H1 (cell line): ENCODE results near the gene FARP2. TPM values are rescaled to one million over a fixed set of nuclear protein-coding genes. Genes with fewer than 3 reads are reported as not detected.

ENCODE experiments used
- CTCF ChIA-PET: fragments of 300-600 bp; sonication (Branson Sonifier 250); formaldehyde crosslinking; loops from one replicate; lab custom pipeline; 2021; ENCODE audit not compliant: partially characterized antibody; lab: Charles Lee
- POLR2A ChIA-PET: fragments of 300-600 bp; sonication (Branson Sonifier 250); formaldehyde crosslinking; loops from one replicate; lab custom pipeline; 2021; ENCODE audit warnings: inconsistent platforms; ENCODE audit not compliant: partially characterized antibody; lab: Charles Lee
- DNase-seq, 2 experiments: peaks; one replicate each; pipeline versions ENCODE4 v3.0.0 to v3.0.0-alpha.2; 2010 to 2022; ENCODE audit warnings: low spot score in 2 of 2, low read depth in 1 of 2, mixed read lengths in 1 of 2
- FAIRE-seq: peaks from 2 replicates; lab custom pipeline; 2011; peaks lifted over from hg19 to GRCh38; lab: Jason Lieb, UNC
- H2AFZ ChIP-seq: 2 replicates; pipeline ENCODE4 v1.8.1; 2012; ENCODE audit warnings: low read length, inconsistent platforms
- H2AK5ac ChIP-seq: 2 replicates; pipeline ENCODE4 v1.6.1; 2013; ENCODE audit warnings: low read depth, low read length
- H2BK120ac ChIP-seq: replicated peaks from 2 replicates; pipeline ENCODE3; 2013; ENCODE audit warnings: low read depth, low read length, inconsistent platforms
- H2BK12ac ChIP-seq: 2 replicates; pipeline ENCODE4 v1.6.1; 2013; ENCODE audit warnings: low read depth, low read length
- H2BK15ac ChIP-seq: 2 replicates; pipeline ENCODE4 v1.6.1; 2013; ENCODE audit warnings: low read length
- H2BK20ac ChIP-seq: 2 replicates; pipeline ENCODE4 v1.6.1; 2013; ENCODE audit warnings: low read length
- H2BK5ac ChIP-seq: 2 replicates; pipeline ENCODE4 v1.6.1; 2013; ENCODE audit warnings: low read depth, low read length
- H3K14ac ChIP-seq: 2 replicates; pipeline ENCODE4 v1.6.1; 2013; ENCODE audit warnings: inconsistent platforms; ENCODE audit not compliant: insufficient read length
- H3K18ac ChIP-seq: 2 replicates; pipeline ENCODE4 v1.6.1; 2013; ENCODE audit warnings: low read length; ENCODE audit errors: extremely low read depth
- H3K23ac ChIP-seq: 2 replicates; pipeline ENCODE4 v1.6.1; 2013; ENCODE audit warnings: inconsistent platforms; ENCODE audit not compliant: insufficient read length
- H3K23me2 ChIP-seq: 2 replicates; pipeline ENCODE4 v1.6.1; 2013; ENCODE audit warnings: low read depth, low read length
- H3K27ac ChIP-seq: 2 replicates; pipeline ENCODE4 v1.6.1; 2011; ENCODE audit warnings: low read depth, low read length, inconsistent platforms
- H3K27me3 ChIP-seq, 4 experiments: replicated peaks in 1 of 4; 1 replicate in 1 of 4; 2 replicates in 3 of 4; pipeline versions ENCODE4 v1.6.1 to v1.8.1; 2011 to 2013; ENCODE audit warnings: low read length in 3 of 4, mild to moderate bottlenecking in 3 of 4, inconsistent platforms in 2 of 4, mixed read lengths in 2 of 4, moderate library complexity in 1 of 4; ENCODE audit not compliant: control insufficient read depth in 3 of 4, insufficient read depth in 3 of 4; ENCODE audit errors: extremely low read depth in 1 of 4
- H3K36me3 ChIP-seq, 4 experiments: 2 replicates each; pipeline versions ENCODE4 v1.6.1 to v1.8.1; 2011 to 2013; ENCODE audit warnings: mild to moderate bottlenecking in 4 of 4, low read length in 3 of 4, moderate library complexity in 2 of 4, control low read depth in 1 of 4, inconsistent platforms in 1 of 4; ENCODE audit not compliant: insufficient read depth in 4 of 4, control insufficient read depth in 2 of 4
- H3K4ac ChIP-seq: replicated peaks from 2 replicates; pipeline ENCODE3; 2013; ENCODE audit warnings: low read length, low read depth, mixed read lengths, inconsistent platforms; ENCODE audit not compliant: insufficient read length
- H3K4me1 ChIP-seq, 4 experiments: replicated peaks in 1 of 4; 1 replicate in 1 of 4; 2 replicates in 3 of 4; pipeline versions ENCODE4 v1.6.1 to v1.8.1; 2011 to 2013; ENCODE audit warnings: low read length in 3 of 4, inconsistent platforms in 2 of 4, mixed read lengths in 1 of 4; ENCODE audit not compliant: insufficient read depth in 4 of 4, control insufficient read depth in 3 of 4
- H3K4me2 ChIP-seq, 2 experiments: 2 replicates each; pipeline versions ENCODE4 v1.6.1 to v1.8.1; 2011 to 2013; ENCODE audit warnings: low read depth in 2 of 2, low read length in 2 of 2, control low read depth in 1 of 2, inconsistent platforms in 1 of 2, mild to moderate bottlenecking in 1 of 2; ENCODE audit not compliant: insufficient read depth in 1 of 2
- H3K4me3 ChIP-seq, 4 experiments: fragments of 200-600, 300-600 bp in 1 of 4; sonication (generic), shearing (Covaris generic), sonication (Bioruptor Twin) in 1 of 4; 2 replicates each; pipeline versions ENCODE4 v1.5.1 to v1.8.1; 2011 to 2016; ENCODE audit warnings: low read length in 4 of 4, low read depth in 3 of 4, control low read depth in 2 of 4, inconsistent platforms in 2 of 4, mild to moderate bottlenecking in 2 of 4, mixed read lengths in 1 of 4, moderate library complexity in 1 of 4; ENCODE audit not compliant: insufficient read depth in 2 of 4; ENCODE audit errors: extremely low read depth in 1 of 4
- H3K56ac ChIP-seq: replicated peaks from 2 replicates; pipeline ENCODE3; 2013; ENCODE audit warnings: low read depth, mild to moderate bottlenecking, mixed read lengths, low read length, inconsistent platforms; ENCODE audit not compliant: insufficient read length
- H3K79me1 ChIP-seq: 2 replicates; pipeline ENCODE4 v1.6.1; 2013; ENCODE audit warnings: low read depth, low read length, control low read depth
- H3K79me2 ChIP-seq, 2 experiments: 2 replicates each; pipeline versions ENCODE4 v1.6.1 to v1.8.1; 2012 to 2013; ENCODE audit warnings: low read length in 2 of 2, mild to moderate bottlenecking in 2 of 2, inconsistent platforms in 1 of 2; ENCODE audit not compliant: insufficient read depth in 2 of 2, control insufficient read depth in 1 of 2
- H3K9ac ChIP-seq, 4 experiments: replicated peaks in 1 of 4; 1 replicate in 1 of 4; 2 replicates in 3 of 4; pipeline versions ENCODE4 v1.6.1 to v1.8.1; 2011 to 2013; ENCODE audit warnings: low read depth in 3 of 4, low read length in 3 of 4, control low read depth in 2 of 4, mild to moderate bottlenecking in 2 of 4, moderate library complexity in 2 of 4, inconsistent platforms in 1 of 4; ENCODE audit errors: extremely low read depth in 1 of 4
- H3K9me3 ChIP-seq, 2 experiments: 2 replicates each; pipeline versions ENCODE4 v1.6.1 to v1.8.1; 2012 to 2013; ENCODE audit warnings: mild to moderate bottlenecking in 2 of 2, moderate library complexity in 2 of 2, control low read depth in 1 of 2, inconsistent platforms in 1 of 2, low read depth in 1 of 2, low read length in 1 of 2, mixed read lengths in 1 of 2; ENCODE audit not compliant: insufficient read depth in 2 of 2
- H4K20me1 ChIP-seq, 2 experiments: replicated peaks in 1 of 2; 2 replicates each; pipeline versions ENCODE3 to v1.8.1; 2011 to 2013; ENCODE audit warnings: inconsistent platforms in 2 of 2, low read length in 2 of 2, mild to moderate bottlenecking in 1 of 2; ENCODE audit not compliant: insufficient read depth in 2 of 2, control insufficient read depth in 1 of 2
- H4K5ac ChIP-seq: 2 replicates; pipeline ENCODE4 v1.6.1; 2013; ENCODE audit warnings: low read length, low read depth, mixed read lengths, inconsistent platforms; ENCODE audit not compliant: insufficient read length
- H4K8ac ChIP-seq: 2 replicates; pipeline ENCODE4 v1.8.0; 2013; ENCODE audit warnings: mild to moderate bottlenecking, moderate library complexity, low read length, inconsistent platforms; ENCODE audit not compliant: insufficient read depth; ENCODE audit errors: extremely low read depth
- H4K91ac ChIP-seq: replicated peaks from 2 replicates; pipeline ENCODE3; 2013; ENCODE audit warnings: low read length, mixed read lengths, inconsistent platforms; ENCODE audit not compliant: insufficient read length
- CBX5 ChIP-seq: fragments of 300-800, 300-1000 bp; sonication (generic); IDR thresholded peaks from 2 replicates; pipeline ENCODE4 v1.7.1; 2016; ENCODE audit warnings: antibody characterized with exemption, low read length, low read depth
- POU5F1 ChIP-seq: IDR thresholded peaks from 2 replicates; pipeline ENCODE4 v1.6.1; 2011; ENCODE audit warnings: low read depth, mild to moderate bottlenecking, low read length, moderate library complexity
- RAD21 ChIP-seq, 2 experiments: IDR thresholded peaks in 1 of 2; conservative IDR thresholded peaks in 1 of 2; 2 replicates each; pipeline ENCODE4 v1.6.1; 2011; ENCODE audit warnings: low read depth in 2 of 2, low read length in 2 of 2, improper control_type of control experiment in 1 of 2, inconsistent platforms in 1 of 2, mild to moderate bottlenecking in 1 of 2, moderate library complexity in 1 of 2
- RBBP5 ChIP-seq: IDR thresholded peaks from 2 replicates; pipeline ENCODE4 v1.7.1; 2012; ENCODE audit warnings: low read depth, mild to moderate bottlenecking, inconsistent platforms, low read length, moderate library complexity, borderline replicate concordance
- SP1 ChIP-seq: IDR thresholded peaks from 2 replicates; pipeline ENCODE4 v1.6.1; 2011; ENCODE audit warnings: low read depth, low read length
- SP4 ChIP-seq: IDR thresholded peaks from 2 replicates; pipeline ENCODE4 v1.6.1; 2012; ENCODE audit warnings: low read length, inconsistent platforms
- TAF1 ChIP-seq: IDR thresholded peaks from 2 replicates; pipeline ENCODE4 v1.6.1; 2011; ENCODE audit warnings: mild to moderate bottlenecking, low read depth, low read length
- ZNF274 ChIP-seq: IDR thresholded peaks from 2 replicates; pipeline ENCODE4 v1.7.0; 2012; ENCODE audit warnings: low read length, borderline replicate concordance; ENCODE audit errors: extremely low read depth
- WGBS, 2 experiments: shearing (Covaris generic) in 1 of 2; methylation state at CpG; one replicate each; pipeline versions ENCODE4 v1.1.6 to v1.1.7; 2013 to 2015; ENCODE audit warnings: low lambda C conversion rate in 2 of 2, mixed read lengths in 2 of 2, inconsistent platforms in 1 of 2, low coverage in 1 of 2, missing lambda C conversion rate in 1 of 2; ENCODE audit not compliant: insufficient replicate concordance in 2 of 2, insufficient coverage in 1 of 2, insufficient read length in 1 of 2; ENCODE audit errors: extremely low coverage in 1 of 2, missing lambda C conversion rate in 1 of 2; 5-methylcytosine and 5-hydroxymethylcytosine counted together
- polyA plus RNA-seq, 7 experiments: library from polyadenylated mRNA; depleted of rRNA in 3 of 7; stranded (reverse) in 5 of 7; unstranded in 2 of 7; fragments of >200 nt in 5 of 7; fragments of 200-250 nt in 2 of 7; gene quantifications; 1 replicate in 5 of 7; 2 replicates in 1 of 7; 4 replicates in 1 of 7; pipeline versions ENCODE4 v1.2.1 to v1.2.3, GENCODE V29; 2011 to 2013; ENCODE audit warnings: missing spikeins in 2 of 7, mixed read lengths in 2 of 7
- total RNA-seq: library from RNA; stranded (reverse); fragmentation: NEBNext Ultra II Directional; extraction: Animal tissue kit (Norgen Biotek cat#: 25700); gene quantifications from 2 replicates; pipeline ENCODE4 v1.2.1, GENCODE V29; 2021
- TF ChIP-seq, protein P1 (sequence below): IDR thresholded peaks from 2 replicates; pipeline ENCODE4 v1.6.1; 2012; ENCODE audit warnings: low read length, inconsistent platforms

FARP2 gene
- total and polyA plus RNA-seq, 2 of the 8 experiments (the other 6 are each of a cell fraction or from before 2014, with no cell fraction given): 12.4 to 33.4 TPM

DNA sequence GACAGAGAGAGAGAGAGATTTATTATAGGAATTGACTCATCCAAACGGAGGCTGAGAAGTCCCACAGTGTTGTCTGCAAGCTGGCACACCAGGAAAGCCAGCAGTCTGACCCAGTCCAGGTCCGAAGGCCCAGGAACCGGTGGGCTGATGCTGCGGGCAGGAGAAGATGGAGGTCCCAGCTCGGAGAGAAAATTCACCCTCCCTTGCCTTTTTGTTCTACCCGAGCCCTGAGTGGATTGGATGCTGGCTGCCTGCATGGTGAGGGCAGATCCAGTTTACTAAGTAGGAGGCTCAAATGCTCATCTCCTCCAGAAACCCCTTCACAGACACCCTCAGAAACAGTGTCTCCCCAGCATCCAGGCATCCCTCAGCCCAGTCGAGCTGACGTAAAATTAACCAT lies 174.5 kb downstream of the FARP2 start:
- FAIRE-seq (no peak), DNase-seq (no peak)
- no peaks in the 10 kb centered on the region; a peak in 1 of 7 replicates for H3K4me1 ChIP-seq
- no peak overlapping the region for H3K27ac ChIP-seq
- H4K5ac ChIP-seq: no peak overlapping the region
- H2BK120ac ChIP-seq: no peak overlapping the region
- H2AFZ ChIP-seq: no peak overlapping the region
- H2BK15ac ChIP-seq: no peak overlapping the region
- H3K9ac ChIP-seq: no peak overlapping the region
- H2BK5ac ChIP-seq: no peak overlapping the region
- no peak overlapping the region for H3K18ac ChIP-seq
- H3K79me2 ChIP-seq: no peaks in the 10 kb centered on the region
- no peak overlapping the region for H3K4ac ChIP-seq
- WGBS, 2 experiments: 89% methylated on average over 8 of the region's 8 CpGs; no CpG with 5 or more reads in 1 of the 2 experiments
- no peaks in the 10 kb centered on the region for H3K36me3 ChIP-seq
- ChIA-PET POLR2A (no interaction called here), CTCF (no interaction called here)
- H3K4me2 ChIP-seq: no peak overlapping the region
- H2BK12ac ChIP-seq: no peak overlapping the region
- H4K20me1 ChIP-seq: no peaks in the 10 kb centered on the region
- no peak overlapping the region for H4K91ac ChIP-seq
- peaks cover 0 to 4% of the 10 kb centered on the region in 2 experiments; a peak in 1 of 4 replicates for H3K9me3 ChIP-seq
- H3K27me3 ChIP-seq: no peaks in the 10 kb centered on the region
- no peak for TF ChIP-seq POU5F1
- TF ChIP-seq SP4: no peak
- no peak for TF ChIP-seq ZNF274
- no peak for TF ChIP-seq RBBP5
- no peak for TF ChIP-seq TAF1
- TF ChIP-seq SP1: no peak
- TF ChIP-seq, protein P1, sequence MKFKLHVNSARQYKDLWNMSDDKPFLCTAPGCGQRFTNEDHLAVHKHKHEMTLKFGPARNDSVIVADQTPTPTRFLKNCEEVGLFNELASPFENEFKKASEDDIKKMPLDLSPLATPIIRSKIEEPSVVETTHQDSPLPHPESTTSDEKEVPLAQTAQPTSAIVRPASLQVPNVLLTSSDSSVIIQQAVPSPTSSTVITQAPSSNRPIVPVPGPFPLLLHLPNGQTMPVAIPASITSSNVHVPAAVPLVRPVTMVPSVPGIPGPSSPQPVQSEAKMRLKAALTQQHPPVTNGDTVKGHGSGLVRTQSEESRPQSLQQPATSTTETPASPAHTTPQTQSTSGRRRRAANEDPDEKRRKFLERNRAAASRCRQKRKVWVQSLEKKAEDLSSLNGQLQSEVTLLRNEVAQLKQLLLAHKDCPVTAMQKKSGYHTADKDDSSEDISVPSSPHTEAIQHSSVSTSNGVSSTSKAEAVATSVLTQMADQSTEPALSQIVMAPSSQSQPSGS: no peak
- no peak for TF ChIP-seq CBX5
- no peak for TF ChIP-seq RAD21 (IDR thresholded peaks at IDR 0.05 in 1 of 2, conservative IDR thresholded peaks at IDR 0.05 in 1 of 2; ENCODE audit: low read depth in 2 of 2, low read length in 2 of 2)
- H3K4me3 ChIP-seq: no peak overlapping the region
- no peak overlapping the region for H2BK20ac ChIP-seq
- no peak overlapping the region for H4K8ac ChIP-seq
- no peak overlapping the region for H3K14ac ChIP-seq
- no peaks in the 10 kb centered on the region for H3K23me2 ChIP-seq
- no peak overlapping the region for H3K23ac ChIP-seq
- H3K79me1 ChIP-seq: no peaks in the 10 kb centered on the region
- no peak overlapping the region for H2AK5ac ChIP-seq
- H3K56ac ChIP-seq: no peak overlapping the region
